HepG2 (cell line): ENCODE results near the gene POU3F3. TPM values are rescaled to one million over a fixed set of nuclear protein-coding genes. Genes with fewer than 3 reads are reported as not detected.

Experiments used
- ATAC-seq: fragments of 200-7000 bp; cut with Tn5 transposase; 3 replicates; pipeline ENCODE4 v1.9.1; 2020; ENCODE audit warnings: mild to moderate bottlenecking, moderate library complexity
- BruUV-seq: library from RNA; stranded (reverse); fragments of 400-500 nt; replicated peaks from 2 replicates; lab custom pipeline; 2021; lab: Mats Ljungman, UMichigan
- CTCF ChIA-PET: fragments of 300-600 bp; formaldehyde crosslinking; extraction: SDS; loops from one replicate; lab custom pipeline; 2021; ENCODE audit warnings: low total read pairs, inconsistent platforms, low intra/inter-chr PET ratio; lab: Yijun Ruan, JAX
- POLR2A ChIA-PET: fragments of 350-600 bp; sonication (Branson Sonifier 250); formaldehyde crosslinking; loops from one replicate; lab custom pipeline; 2020; ENCODE audit warnings: antibody characterized with exemption, inconsistent platforms; lab: Yijun Ruan, JAX
- DNase-seq: peaks from one replicate; pipeline ENCODE4 v3.0.0-alpha.2; 2015; ENCODE audit warnings: low spot score
- FAIRE-seq: peaks from 3 replicates; lab custom pipeline; 2011; peaks lifted over from hg19 to GRCh38; lab: Jason Lieb, UNC
- H2AFZ ChIP-seq: one replicate; pipeline ENCODE4 v1.6.1; 2011; ENCODE audit warnings: low read length, inconsistent platforms
- H3K27ac ChIP-seq: fragments of 300-600 bp; 3 replicates; pipeline ENCODE4 v1.8.0; 2011; ENCODE audit warnings: mixed run types, mild to moderate bottlenecking, mixed read lengths, low read length, inconsistent platforms; ENCODE audit not compliant: insufficient read depth; ENCODE audit errors: extremely low read length
- H3K27me3 ChIP-seq, 2 experiments: fragments of 200-600 bp in 1 of 2; 2 replicates in 1 of 2; 3 replicates in 1 of 2; pipeline versions ENCODE4 v1.6.0 to v1.8.0; 2011; ENCODE audit warnings: low read length in 2 of 2, mild to moderate bottlenecking in 2 of 2, moderate library complexity in 2 of 2, inconsistent platforms in 1 of 2; ENCODE audit not compliant: insufficient read depth in 2 of 2, control insufficient read depth in 1 of 2
- H3K36me3 ChIP-seq, 2 experiments: fragments of 200-600 bp in 1 of 2; replicated peaks in 1 of 2; 2 replicates in 1 of 2; 3 replicates in 1 of 2; pipeline versions ENCODE4 v1.5.1 to v1.8.0; 2011; ENCODE audit warnings: low read length in 2 of 2, inconsistent platforms in 1 of 2; ENCODE audit not compliant: insufficient read depth in 2 of 2, control insufficient read depth in 1 of 2
- H3K4me1 ChIP-seq: 2 replicates; pipeline ENCODE4 v1.5.1; 2012; ENCODE audit warnings: low read length, inconsistent platforms; ENCODE audit not compliant: insufficient read depth
- H3K4me2 ChIP-seq: 2 replicates; pipeline ENCODE4 v1.6.0; 2011; ENCODE audit warnings: low read depth, low read length, inconsistent platforms
- H3K4me3 ChIP-seq, 3 experiments: fragments of 200-600 bp in 1 of 3; sonication (generic), shearing (Covaris generic) in 1 of 3; replicated peaks in 1 of 3; 2 replicates each; pipeline ENCODE4 v1.5.1; 2011 to 2016; ENCODE audit warnings: low read length in 3 of 3, inconsistent platforms in 2 of 3, low read depth in 2 of 3, mild to moderate bottlenecking in 2 of 3, control low read depth in 1 of 3, mixed read lengths in 1 of 3; ENCODE audit not compliant: insufficient read depth in 1 of 3
- H3K79me2 ChIP-seq: one replicate; pipeline ENCODE4 v1.6.1; 2011; ENCODE audit warnings: low read length, inconsistent platforms; ENCODE audit not compliant: insufficient read depth
- H3K9ac ChIP-seq: 2 replicates; pipeline ENCODE4 v1.6.0; 2011; ENCODE audit warnings: mild to moderate bottlenecking, low read depth, low read length, inconsistent platforms; ENCODE audit not compliant: insufficient read depth
- H3K9me3 ChIP-seq: 2 replicates; pipeline ENCODE4 v1.5.1; 2012; ENCODE audit warnings: mild to moderate bottlenecking, low read length
- H4K20me1 ChIP-seq: 2 replicates; pipeline ENCODE4 v1.6.0; 2011; ENCODE audit warnings: inconsistent platforms, mild to moderate bottlenecking, low read length, moderate library complexity; ENCODE audit not compliant: insufficient read depth
- AGO2 ChIP-seq: fragments of 200-400 bp; formaldehyde crosslinking; optimal IDR thresholded peaks from 2 replicates; pipeline ENCODE3; 2017; ENCODE audit warnings: mild to moderate bottlenecking, low read depth, low read length, moderate library complexity
- ARID4A ChIP-seq: sonication (generic); formaldehyde crosslinking; IDR thresholded peaks from 2 replicates; pipeline ENCODE4 v1.5.0; 2020; ENCODE audit warnings: mild to moderate bottlenecking, missing genetic modification reagents, borderline replicate concordance
- ATF2 ChIP-seq: sonication (generic); formaldehyde crosslinking; IDR thresholded peaks from 2 replicates; pipeline ENCODE4 v1.4.0; 2020; ENCODE audit warnings: missing genetic modification reagents
- CCDC6 ChIP-seq: sonication (generic); formaldehyde crosslinking; IDR thresholded peaks from 2 replicates; pipeline ENCODE4 v1.8.1; 2022; ENCODE audit warnings: mild to moderate bottlenecking, missing genetic modification reagents, moderate library complexity
- FOXJ3 ChIP-seq: sonication (generic); formaldehyde crosslinking; IDR thresholded peaks from 2 replicates; pipeline ENCODE4 v1.4.0; 2020; ENCODE audit warnings: missing genetic modification reagents, mild to moderate bottlenecking, borderline replicate concordance
- GATAD2A ChIP-seq: IDR thresholded peaks from 2 replicates; pipeline ENCODE4 v1.6.1; 2016
- MEIS2 ChIP-seq: sonication (generic); formaldehyde crosslinking; IDR thresholded peaks from 2 replicates; pipeline ENCODE4 v1.9.0; 2021; ENCODE audit warnings: mild to moderate bottlenecking, missing genetic modification reagents
- PITX1 ChIP-seq: sonication (generic); formaldehyde crosslinking; IDR thresholded peaks from 2 replicates; pipeline ENCODE4 v1.5.1; 2020; ENCODE audit warnings: mild to moderate bottlenecking, missing genetic modification reagents
- POLR2AphosphoS5 ChIP-seq: IDR thresholded peaks from 2 replicates; pipeline ENCODE4 v1.6.1; 2012; ENCODE audit warnings: low read depth, low read length
- PRDM4 ChIP-seq: sonication (generic); formaldehyde crosslinking; IDR thresholded peaks from 2 replicates; pipeline ENCODE4 v1.9.0; 2021; ENCODE audit warnings: missing genetic modification reagents, borderline replicate concordance
- SMYD3 ChIP-seq: sonication (generic); formaldehyde crosslinking; IDR thresholded peaks from 2 replicates; pipeline ENCODE4 v1.8.1; 2023; ENCODE audit warnings: mild to moderate bottlenecking, missing genetic modification reagents
- TARDBP ChIP-seq: sonication (generic); formaldehyde crosslinking; IDR thresholded peaks from 2 replicates; pipeline ENCODE4 v1.8.0; 2022; ENCODE audit warnings: mild to moderate bottlenecking, missing genetic modification reagents
- ZFAT ChIP-seq: sonication (generic); formaldehyde crosslinking; conservative IDR thresholded peaks from 2 replicates; pipeline ENCODE4 v1.8.1; 2023; ENCODE audit warnings: missing genetic modification reagents, inconsistent platforms
- ZNF362 ChIP-seq: sonication (generic); formaldehyde crosslinking; IDR thresholded peaks from 2 replicates; pipeline ENCODE4 v1.4.0; 2020; ENCODE audit warnings: missing genetic modification reagents, mild to moderate bottlenecking, borderline replicate concordance
- ZNF549 ChIP-seq: sonication (generic); formaldehyde crosslinking; IDR thresholded peaks from 2 replicates; pipeline ENCODE4 v1.5.0; 2020; ENCODE audit warnings: missing genetic modification reagents
- WGBS: methylation state at CpG from one replicate; pipeline ENCODE4 v1.1.6; 2017; ENCODE audit warnings: low lambda C conversion rate; 5-methylcytosine and 5-hydroxymethylcytosine counted together
- in situ Hi-C: cut with HindIII; loops from 2 replicates; pipeline ENCODE4 v1.10.0; 2017; ENCODE audit warnings: low pct_unique_long_range_greater_than_20kb; ENCODE audit not compliant: extremely low pct_ligation_motif_present
- intact Hi-C: fragments of 100-400 bp; cut with micrococcal nuclease; formaldehyde crosslinking; loops from one replicate; pipeline ENCODE4 v1.10.0; 2022; ENCODE audit not compliant: unreplicated experiment
- polyA plus RNA-seq, 8 experiments: library from polyadenylated mRNA; depleted of rRNA in 3 of 8; stranded (reverse) in 7 of 8; unstranded in 1 of 8; fragments of >200 nt; fragmentation: Illumina TruSeq in 4 of 8; extraction: Trizol in 4 of 8; gene quantifications; 2 replicates each; pipeline versions ENCODE4 v1.2.1 to v1.2.3, GENCODE V29; 2011 to 2016; ENCODE audit warnings: low read depth in 4 of 8, missing spikeins in 1 of 8, mixed read lengths in 1 of 8; ENCODE audit not compliant: insufficient read depth in 1 of 8
- total RNA-seq, 5 experiments: library from RNA; depleted of rRNA; stranded (reverse); fragments of >200 nt; fragmentation: Illumina TruSeq; extraction: Trizol; gene quantifications; 2 replicates each; pipeline ENCODE4 v1.2.3, GENCODE V29; 2016; ENCODE audit warnings: low read depth in 1 of 5

The POU3F3 gene
- total and polyA plus RNA-seq, 2 of the 13 experiments (the other 11 are each of a cell fraction or from before 2014, with no cell fraction given) = not detected

- DNase-seq (no peak), ATAC-seq (no peak), FAIRE-seq (no peak)
- Histone ChIP-seq H3K9ac (no peak overlapping the region), H3K27ac (no peak overlapping the region), H2AFZ (no peak overlapping the region), H3K27me3 (no peaks in the 10 kb centered on the region), H3K36me3 (no peaks in the 10 kb centered on the region), H3K9me3 (peaks cover 8% of the 10 kb centered on the region), H3K4me3 (no peak overlapping the region), H3K4me1 (no peaks in the 10 kb centered on the region), H4K20me1 (no peaks in the 10 kb centered on the region), H3K4me2 (no peak overlapping the region), H3K79me2 (no peaks in the 10 kb centered on the region)
- BruUV-seq = no TSS peak
- WGBS = 22% methylated on average over 3 of the region's 3 CpGs
- in situ Hi-C loops = no loop called here
- POLR2A ChIA-PET = no interaction called here
- intact Hi-C loops = no loop called here
- CTCF ChIA-PET = no interaction called here
- no peak for TF ChIP-seq PITX1 (CRISPR knock-in tag)
- no peak for TF ChIP-seq ZNF549 (CRISPR knock-in tag)
- TF ChIP-seq POLR2AphosphoS5 = no peak
- TF ChIP-seq ATF2 = no peak
- no peak for TF ChIP-seq ZFAT (CRISPR knock-in tag)
- no peak for TF ChIP-seq ARID4A (CRISPR knock-in tag)
- TF ChIP-seq TARDBP (CRISPR knock-in tag) = no peak
- no peak for TF ChIP-seq ZNF362 (CRISPR knock-in tag)
- no peak for TF ChIP-seq MEIS2
- no peak for TF ChIP-seq CCDC6 (CRISPR knock-in tag)
- no peak for TF ChIP-seq SMYD3 (CRISPR knock-in tag)
- no peak for TF ChIP-seq FOXJ3 (CRISPR knock-in tag)
- no peak for TF ChIP-seq GATAD2A (CRISPR knock-in tag)
- TF ChIP-seq AGO2 = no peak
- no peak for TF ChIP-seq PRDM4
Measured at GRCh38 chr2:104825124-104825865, 28.6 kb upstream of the POU3F3 start.
